Heart left ventricle (tissue), 16 donors: ENCODE results near the gene ADO. TPM values are rescaled to one million over a fixed set of nuclear protein-coding genes. Genes with fewer than 3 reads are reported as not detected.

Source experiments
- ATAC-seq, 4 donors: fragments of 200-7000 bp; cut with Tn5 transposase; one replicate each; pipeline ENCODE4 v1.9.1; 2020 to 2022; ENCODE audit warnings: moderate library complexity in 4 of 4, mild to moderate bottlenecking in 3 of 4, moderate number of reproducible peaks in 1 of 4
- DNase-seq, 5 donors: peaks; one replicate each; pipeline ENCODE4 v3.0.0-alpha.2; 2020
- H3K27ac ChIP-seq, 12 donors: fragments of 200-600 bp; sonication (generic) in 4 of 12; one replicate each; pipeline versions ENCODE4 v1.5.0 to v1.8.0; 2016 to 2022; ENCODE audit warnings: mild to moderate bottlenecking in 2 of 12
- H3K27me3 ChIP-seq, 9 donors: fragments of 200-600 bp; sonication (generic) in 2 of 9; one replicate each; pipeline versions ENCODE4 v1.5.1 to v1.8.0; 2016 to 2022; ENCODE audit warnings: mild to moderate bottlenecking in 3 of 9
- H3K36me3 ChIP-seq, 9 donors: fragments of 200-600 bp; sonication (generic) in 2 of 9; one replicate each; pipeline versions ENCODE4 v1.5.0 to v1.8.0; 2018 to 2022; ENCODE audit warnings: mild to moderate bottlenecking in 2 of 9
- H3K4me1 ChIP-seq, 12 donors: fragments of 200-600 bp; sonication (generic) in 4 of 12; one replicate each; pipeline versions ENCODE4 v1.5.0 to v1.8.0; 2016 to 2022; ENCODE audit warnings: mild to moderate bottlenecking in 3 of 12
- H3K4me3 ChIP-seq, 12 donors: fragments of 200-600 bp; sonication (generic) in 4 of 12; one replicate each; pipeline versions ENCODE4 v1.5.0 to v1.8.0; 2017 to 2022; ENCODE audit warnings: mild to moderate bottlenecking in 9 of 12, moderate library complexity in 4 of 12
- H3K9me3 ChIP-seq, 12 donors: fragments of 200-600 bp; sonication (generic) in 4 of 12; one replicate each; pipeline versions ENCODE4 v1.5.0 to v1.8.0; 2016 to 2022; ENCODE audit warnings: mild to moderate bottlenecking in 1 of 12
- CTCF ChIP-seq, 12 donors: fragments of 200-600 bp; sonication (generic) in 4 of 12; IDR thresholded peaks; one replicate each; pipeline versions ENCODE4 v1.5.0 to v1.8.0; 2018 to 2022; ENCODE audit warnings: antibody characterized with exemption in 12 of 12, mild to moderate bottlenecking in 5 of 12
- POLR2A ChIP-seq, 2 donors: fragments of 450-650 bp; IDR thresholded peaks; one replicate each; pipeline ENCODE4 v1.6.1; 2017; ENCODE audit warnings: antibody characterized with exemption in 2 of 2, mild to moderate bottlenecking in 2 of 2, moderate library complexity in 2 of 2
- WGBS, 4 donors: extraction: QIAGEN DNeasy Blood & Tissue Kit in 2 of 4; methylation state at CpG; one replicate each; pipeline versions ENCODE4 v1.1.5 to v1.1.7; 2013 to 2018; 5-methylcytosine and 5-hydroxymethylcytosine counted together
- intact Hi-C, 10 donors: fragments of 100-400 bp; cut with DNase I; formaldehyde crosslinking; loops; one replicate each; pipeline versions ENCODE4 v1.11.1 to v1.14.2; 2022
- polyA plus RNA-seq, 2 donors: library from polyadenylated mRNA; stranded (reverse); fragments of 200-250 nt; gene quantifications; one replicate each; pipeline ENCODE4 v1.2.3, GENCODE V29; 2013
- total RNA-seq, 9 donors: library from RNA; depleted of rRNA in 2 of 9; stranded (reverse); fragments of >200 nt in 2 of 9; fragmentation: NEBNext Ultra II Directional in 3 of 9; extraction: Animal tissue kit (Norgen Biotek cat#: 25700) in 3 of 9; gene quantifications; one replicate each; pipeline versions ENCODE4 v1.1.0 to v1.2.4, GENCODE V29; 2016 to 2023
- donor health status: ischemic (EF 13 %, LVEDD 7.1; RV severe dilation, severe dysfunction).
- donor health status: healthy with polysubstance abuse.
- donor health status: DM: no; HTN: yes; CAD: no.
- donor health status: DM: no; HTN: no; CAD: no.
- donor health status: ischemic (EF 25% LVEDD 6.9; RV normal size, moderate dysfunction).
- donor health status: ischemic (EF 25% LVEDD 5.7; RV mildly dilated, moderate dysfunction).
- donor health status: healthy.
- donor health status: DM: yes; HTN: yes; CAD: no.
- donor health status: ischemic (EF 35%, LVEDD 5.7; RV mildly dilated, moderate dysfunction).
- donor health status: nonischemic (EF 11% LVEDD 7.7; RV severe dilation, severe dysfunction).
- donor health status: DM: yes; HTN: yes; CAD: no.
- donor health status: PGD.
- donor health status: ischemic (EF 29% LVEDD 5.4; RV normal size, mild dysfunction).
- donor health status: nonischemic (EF 23%, LVEDD 6.1; RV moderate dilation, normal function).

The ADO gene
- total and polyA plus RNA-seq, 11 donors = 7.6 to 35.5 (median 19.7) TPM

- DNase-seq (no peak), ATAC-seq (no peak)
- H3K4me1 ChIP-seq = peaks cover 0 to 39% (median 16%) of the 10 kb centered on the region in 12 donors
- H3K27me3 ChIP-seq = no peaks in the 10 kb centered on the region
- WGBS, 4 donors = 88 to 92% (median 91%) methylated on average over 5 of the region's 5 CpGs
- no peak overlapping the region for H3K4me3 ChIP-seq
- peak overlapping the region in 8 of 12 donors; percentile 33 to 87 (median 59) for H3K27ac ChIP-seq
- TF ChIP-seq POLR2A (IDR thresholded peaks at IDR 0.05) (no peak), CTCF (IDR thresholded peaks at IDR 0.05) (no peak)
- intact Hi-C loops = loop anchor here in 5 of 10 donors (2.0 to 5.0 kb wide), 3 partner anchors 43 to 48 kb away; partner anchors contain the start of gene ADO (in 3 of the 5)
- no peaks in the 10 kb centered on the region for H3K36me3 ChIP-seq
- no peaks in the 10 kb centered on the region for H3K9me3 ChIP-seq
Measured at GRCh38 chr10:62759599-62760175, 44.8 kb upstream of the ADO start.

- Histone ChIP-seq H3K4me3 (no peak overlapping the region), H3K36me3 (no peaks in the 10 kb centered on the region), H3K4me1 (peaks cover 0 to 39% (median 16%) of the 10 kb centered on the region in 12 donors), H3K27ac (peak overlapping the region in 10 of 12 donors; percentile 5 to 87 (median 54)), H3K27me3 (no peaks in the 10 kb centered on the region), H3K9me3 (no peaks in the 10 kb centered on the region)
- WGBS, 4 donors = 52 to 63% (median 59%) methylated on average over 14 of the region's 14 CpGs
- intact Hi-C loops = loop anchor here in 5 of 10 donors (2.0 to 5.0 kb wide), 3 partner anchors 42 to 47 kb away; partner anchors contain the start of gene ADO (in 3 of the 5)
- DNase-seq (peak in 4 of 5 donors; percentile 42 to 59 (median 46)), ATAC-seq (peak in 2 of 4 donors; percentile 38 to 66)
- no peak for TF ChIP-seq POLR2A (IDR thresholded peaks at IDR 0.05)
- TF ChIP-seq CTCF (IDR thresholded peaks at IDR 0.05) = no peak
Measured at GRCh38 chr10:62760401-62760800, 44.1 kb upstream of the ADO start.

- Histone ChIP-seq H3K27me3 (no peaks in the 10 kb centered on the region), H3K4me1 (peaks cover 0 to 39% (median 16%) of the 10 kb centered on the region in 12 donors), H3K27ac (peak overlapping the region in 8 of 12 donors; percentile 4 to 87 (median 54)), H3K9me3 (no peaks in the 10 kb centered on the region), H3K4me3 (no peak overlapping the region), H3K36me3 (no peaks in the 10 kb centered on the region)
- ATAC-seq (no peak), DNase-seq (no peak)
- 67 to 79% (median 72%) methylated on average over 3 of the region's 3 CpGs for WGBS, 4 donors
- intact Hi-C loops = loop anchor here in 5 of 10 donors (2.0 to 5.0 kb wide), 3 partner anchors 41 to 46 kb away; partner anchors contain the start of gene ADO (in 3 of the 5)
- no peak for TF ChIP-seq POLR2A (IDR thresholded peaks at IDR 0.05)
- TF ChIP-seq CTCF (IDR thresholded peaks at IDR 0.05) = no peak
Measured at GRCh38 chr10:62761115-62761514, 43.4 kb upstream of the ADO start.

- 37 to 59% (median 49%) methylated on average over 4 of the region's 4 CpGs for WGBS, 4 donors
- H3K4me3 ChIP-seq = no peak overlapping the region
- peak overlapping the region; percentile 32 to 80 (median 63) for H3K27ac ChIP-seq
- ATAC-seq (peak; percentile 96 to 98 (median 97)), DNase-seq (peak; percentile 54 to 86 (median 68))
- H3K9me3 ChIP-seq = no peaks in the 10 kb centered on the region
- peaks cover 0 to 39% (median 16%) of the 10 kb centered on the region in 12 donors for H3K4me1 ChIP-seq
- no peaks in the 10 kb centered on the region for H3K36me3 ChIP-seq
- intact Hi-C loops = loop anchor here in 4 of 10 donors (2.0 to 5.0 kb wide), 3 partner anchors 39 to 54 kb away; partner anchors contain the start of genes ADO (in 1 of the 4) and EGR2 (in 1 of the 4)
- no peak for TF ChIP-seq CTCF (IDR thresholded peaks at IDR 0.05)
- TF ChIP-seq POLR2A (IDR thresholded peaks at IDR 0.05) = no peak
- H3K27me3 ChIP-seq = no peaks in the 10 kb centered on the region
Measured at GRCh38 chr10:62763155-62763554, 41.4 kb upstream of the ADO start.
